Measurements from ENCODE around the gene SRGAP2B.
"Not testable (repeated sequence)": the region's sequence is repeated elsewhere in the genome, so short reads cannot be mapped to it uniquely, and the experiment has no call there.

DNA sequence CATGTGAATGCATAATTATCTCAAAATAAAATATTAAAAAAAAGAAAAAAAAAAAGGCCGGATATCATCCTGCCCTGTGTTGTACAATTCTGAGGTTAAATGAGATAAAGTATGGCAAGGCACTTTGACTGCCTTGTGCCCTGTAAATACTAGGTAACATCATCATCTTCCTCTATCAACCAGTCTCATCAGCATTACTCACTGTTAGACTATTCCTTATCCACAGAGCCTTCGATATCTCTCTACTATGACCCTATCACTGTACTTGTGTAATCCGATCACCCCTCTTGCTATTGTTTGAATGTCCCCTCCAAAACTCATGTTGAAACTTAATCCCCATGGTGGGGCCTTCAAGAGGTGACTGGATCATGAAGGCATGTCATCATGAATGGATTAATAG, 18.3 kb downstream of the SRGAP2B start:
- TF ChIP-seq BCL3 (IDR thresholded peaks at IDR 0.05); CTCF (IDR thresholded peaks at IDR 0.05); CBX2 (IDR thresholded peaks at IDR 0.05; ENCODE audit: borderline replicate concordance, low read depth); PHF8 (IDR thresholded peaks at IDR 0.05; ENCODE audit: borderline replicate concordance, low read depth); ESRRA (IDR thresholded peaks at IDR 0.05; ENCODE audit: borderline replicate concordance, low read length); CBX8 (IDR thresholded peaks at IDR 0.05); POLR2A (IDR thresholded peaks at IDR 0.05; ENCODE audit: low read length): not testable (repeated sequence)
- TF ChIP-seq, protein P1, sequence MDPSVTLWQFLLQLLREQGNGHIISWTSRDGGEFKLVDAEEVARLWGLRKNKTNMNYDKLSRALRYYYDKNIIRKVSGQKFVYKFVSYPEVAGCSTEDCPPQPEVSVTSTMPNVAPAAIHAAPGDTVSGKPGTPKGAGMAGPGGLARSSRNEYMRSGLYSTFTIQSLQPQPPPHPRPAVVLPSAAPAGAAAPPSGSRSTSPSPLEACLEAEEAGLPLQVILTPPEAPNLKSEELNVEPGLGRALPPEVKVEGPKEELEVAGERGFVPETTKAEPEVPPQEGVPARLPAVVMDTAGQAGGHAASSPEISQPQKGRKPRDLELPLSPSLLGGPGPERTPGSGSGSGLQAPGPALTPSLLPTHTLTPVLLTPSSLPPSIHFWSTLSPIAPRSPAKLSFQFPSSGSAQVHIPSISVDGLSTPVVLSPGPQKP (IDR thresholded peaks at IDR 0.05; ENCODE audit: low read depth, low read length), result not testable (repeated sequence)
